ENCODE measurements around the gene TUBGCP6.

The TUBGCP6 gene

DNA sequence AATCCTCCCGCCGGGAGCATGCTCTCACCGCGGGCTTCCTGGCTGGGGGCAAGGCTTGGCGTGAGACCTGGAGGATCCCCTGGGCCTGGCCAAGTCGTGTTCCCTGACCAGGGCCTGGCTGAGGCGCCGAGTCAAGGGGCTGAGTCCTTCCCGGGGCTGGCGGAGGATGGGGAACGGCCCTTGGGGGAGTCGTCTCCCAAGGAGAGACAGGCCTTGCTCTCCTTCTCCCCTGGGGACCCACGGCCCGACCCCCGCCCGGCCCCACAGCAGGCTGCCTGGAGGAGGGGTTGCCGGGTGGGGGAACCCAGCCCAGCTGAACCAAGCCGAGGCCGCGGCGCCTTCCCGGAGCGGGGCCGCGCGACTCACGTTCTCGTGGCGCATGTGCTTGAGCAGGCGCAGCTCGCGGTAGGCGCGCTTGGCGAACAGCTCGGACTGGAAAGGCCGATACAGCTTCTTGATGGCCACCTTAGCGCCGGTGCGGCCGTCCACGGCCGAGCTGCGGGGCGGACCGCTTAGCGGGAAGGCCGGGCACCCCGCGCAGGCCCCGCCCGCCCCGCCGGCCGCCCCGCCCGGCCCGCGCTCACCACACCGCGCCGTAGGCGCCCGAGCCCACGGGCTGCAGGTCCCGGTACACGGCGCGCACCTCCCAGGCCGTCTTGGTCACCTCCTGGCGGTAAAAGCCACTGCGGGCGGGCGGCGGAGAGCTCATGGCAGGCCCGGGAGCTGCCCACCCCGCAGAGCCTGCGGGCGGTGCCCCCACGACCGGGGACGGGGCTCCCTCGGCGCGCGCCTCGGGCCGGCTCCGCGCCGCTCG lies 16.2 kb upstream of the TUBGCP6 start:
- no peaks in the 10 kb centered on the region for H3K36me3 ChIP-seq (ENCODE audit: control insufficient read depth in 1 of 2, insufficient read depth in 2 of 2, low read length in 2 of 2)
- H3K4me1 ChIP-seq (ENCODE audit: control insufficient read depth in 1 of 2, insufficient read depth in 2 of 2, low read length in 2 of 2) = peaks cover 0 to 21% of the 10 kb centered on the region in 2 donors
- H3K9me3 ChIP-seq (ENCODE audit: control insufficient read depth in 1 of 2, low read length in 2 of 2) = no peaks in the 10 kb centered on the region
- peaks cover 12% of the 10 kb centered on the region for H3K27me3 ChIP-seq (ENCODE audit: low read depth, low read length)
- H3K27ac ChIP-seq (ENCODE audit: low read length) = no peak overlapping the region
- H3K4me3 ChIP-seq (ENCODE audit: low read depth in 1 of 2, low read length in 2 of 2) = peak overlapping the region in 1 of 2 donors; percentile 57

DNA sequence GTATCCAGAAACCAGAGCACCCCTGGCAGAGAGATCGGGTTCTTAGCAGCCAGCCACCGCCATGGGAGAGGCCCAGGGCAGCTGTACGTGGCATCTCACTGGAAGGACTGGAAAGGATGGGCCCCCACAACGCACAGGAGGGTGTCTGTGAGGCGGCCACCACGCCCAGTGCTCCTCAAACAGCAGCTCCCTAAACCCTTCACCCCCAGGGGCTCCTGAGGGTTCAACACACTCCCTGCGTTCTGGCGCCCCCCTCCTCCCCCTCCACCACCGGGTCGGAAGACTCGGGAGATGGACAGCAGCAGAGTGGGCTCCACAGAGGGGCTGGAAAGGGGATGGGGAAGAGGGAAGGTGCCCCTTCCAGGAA lies 15.6 kb upstream of the TUBGCP6 start:
- peaks cover 12% of the 10 kb centered on the region for H3K27me3 ChIP-seq (ENCODE audit: low read depth, low read length)
- peak overlapping the region in 1 of 2 donors; percentile 57 for H3K4me3 ChIP-seq (ENCODE audit: low read depth in 1 of 2, low read length in 2 of 2)
- peaks cover 0 to 21% of the 10 kb centered on the region in 2 donors for H3K4me1 ChIP-seq (ENCODE audit: control insufficient read depth in 1 of 2, insufficient read depth in 2 of 2, low read length in 2 of 2)
- no peaks in the 10 kb centered on the region for H3K9me3 ChIP-seq (ENCODE audit: control insufficient read depth in 1 of 2, low read length in 2 of 2)
- no peaks in the 10 kb centered on the region for H3K36me3 ChIP-seq (ENCODE audit: control insufficient read depth in 1 of 2, insufficient read depth in 2 of 2, low read length in 2 of 2)
- no peak overlapping the region for H3K27ac ChIP-seq (ENCODE audit: low read length)

GRCh38 chr22:50259302-50259701 lies 14.5 kb upstream of the TUBGCP6 start:
- H3K4me1 ChIP-seq (ENCODE audit: control insufficient read depth in 1 of 2, insufficient read depth in 2 of 2, low read length in 2 of 2) = peaks cover 0 to 21% of the 10 kb centered on the region in 2 donors
- H3K27me3 ChIP-seq (ENCODE audit: low read depth, low read length) = peaks cover 12% of the 10 kb centered on the region

GRCh38 chr22:50258361-50259292 lies 13.8 kb upstream of the TUBGCP6 start:
- Histone ChIP-seq H3K27ac (ENCODE audit: low read length) (no peak overlapping the region), H3K36me3 (ENCODE audit: control insufficient read depth in 1 of 2, insufficient read depth in 2 of 2, low read length in 2 of 2) (no peaks in the 10 kb centered on the region), H3K9me3 (ENCODE audit: control insufficient read depth in 1 of 2, low read length in 2 of 2) (no peaks in the 10 kb centered on the region), H3K4me1 (ENCODE audit: control insufficient read depth in 1 of 2, insufficient read depth in 2 of 2, low read length in 2 of 2) (peaks cover 0 to 21% of the 10 kb centered on the region in 2 donors), H3K4me3 (ENCODE audit: low read depth in 1 of 2, low read length in 2 of 2) (no peak overlapping the region), H3K27me3 (ENCODE audit: low read depth, low read length) (peaks cover 12% of the 10 kb centered on the region)

More at GRCh38 chr22:50259302-50259701, 14.5 kb upstream of the TUBGCP6 start:
- no peak overlapping the region for H3K27ac ChIP-seq (ENCODE audit: low read length)
- H3K9me3 ChIP-seq (ENCODE audit: control insufficient read depth in 1 of 2, low read length in 2 of 2) = no peaks in the 10 kb centered on the region
- no peaks in the 10 kb centered on the region for H3K36me3 ChIP-seq (ENCODE audit: control insufficient read depth in 1 of 2, insufficient read depth in 2 of 2, low read length in 2 of 2)
- no peak overlapping the region for H3K4me3 ChIP-seq (ENCODE audit: low read depth in 1 of 2, low read length in 2 of 2)

DNA sequence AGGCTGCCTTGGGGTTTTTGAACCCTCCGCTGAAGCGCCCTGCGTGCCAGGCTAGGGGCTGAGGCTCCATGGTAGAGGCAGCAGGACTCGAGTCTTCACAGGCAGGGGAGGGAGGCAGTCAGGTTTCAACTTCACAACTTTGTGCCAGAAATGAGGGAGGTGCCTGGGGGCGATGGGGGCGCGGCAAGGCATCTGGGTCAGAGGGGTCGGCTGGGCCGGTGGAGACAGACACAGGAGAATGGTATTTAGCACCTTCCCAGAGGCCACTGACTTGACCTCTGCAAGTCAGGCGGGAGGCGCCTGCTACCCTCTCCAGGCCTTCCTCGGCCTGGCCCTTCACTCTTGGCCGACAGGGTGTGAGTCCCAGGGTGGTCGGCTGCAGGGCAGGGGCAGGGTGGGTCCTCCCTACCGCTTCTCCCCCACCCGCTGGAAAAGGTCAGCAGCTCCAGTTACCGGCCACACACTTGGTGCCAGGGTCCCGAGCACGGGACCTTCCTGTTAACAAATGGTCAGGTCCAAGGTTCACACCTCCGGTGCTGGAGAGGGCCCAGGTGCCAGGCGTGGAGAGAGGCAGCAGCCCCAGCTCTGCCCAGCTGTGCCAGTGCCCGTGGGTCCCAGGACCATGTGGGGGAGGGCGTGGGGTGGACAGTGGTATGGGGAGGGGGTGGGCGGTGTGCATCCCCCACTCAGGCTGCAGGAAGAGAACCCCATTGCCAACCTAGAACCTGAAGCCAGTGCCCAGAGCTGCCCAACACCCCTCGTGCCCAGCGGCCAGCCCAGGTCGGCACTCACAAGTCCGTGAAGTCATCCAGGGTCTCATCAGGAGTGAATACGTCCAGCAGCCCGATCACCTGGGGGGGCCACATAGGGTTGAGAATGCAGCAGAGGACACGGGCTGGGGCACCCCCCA lies 12.9 kb upstream of the TUBGCP6 start:
- H3K36me3 ChIP-seq (ENCODE audit: control insufficient read depth in 1 of 2, insufficient read depth in 2 of 2, low read length in 2 of 2) = no peaks in the 10 kb centered on the region
- H3K27me3 ChIP-seq (ENCODE audit: low read depth, low read length) = peaks cover 7% of the 10 kb centered on the region
- no peak overlapping the region for H3K4me3 ChIP-seq (ENCODE audit: low read depth in 1 of 2, low read length in 2 of 2)
- no peak overlapping the region for H3K27ac ChIP-seq (ENCODE audit: low read length)
- no peaks in the 10 kb centered on the region for H3K9me3 ChIP-seq (ENCODE audit: control insufficient read depth in 1 of 2, low read length in 2 of 2)
- H3K4me1 ChIP-seq (ENCODE audit: control insufficient read depth in 1 of 2, insufficient read depth in 2 of 2, low read length in 2 of 2) = peaks cover 0 to 20% of the 10 kb centered on the region in 2 donors

DNA sequence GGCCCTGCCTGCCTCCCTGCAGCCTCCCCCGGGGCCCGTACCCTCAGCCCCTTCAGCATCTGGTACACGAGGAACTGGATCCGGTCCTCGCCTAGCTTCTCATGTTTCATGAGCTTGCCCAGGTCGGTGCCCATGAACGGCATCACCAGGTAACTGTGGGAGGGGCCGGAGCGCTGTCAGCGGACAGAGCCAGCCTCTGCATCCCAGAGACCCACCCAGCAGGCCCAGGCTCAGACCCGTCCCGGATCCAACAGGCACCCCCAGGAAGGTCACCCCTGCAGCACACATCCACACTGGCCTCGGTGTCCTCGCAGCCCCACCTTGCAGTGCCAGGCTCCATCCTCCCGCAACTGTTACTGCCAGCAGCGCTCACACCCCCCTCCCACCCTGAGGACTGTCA lies 12.2 kb upstream of the TUBGCP6 start:
- Histone ChIP-seq H3K9me3 (ENCODE audit: control insufficient read depth in 1 of 2, low read length in 2 of 2) (no peaks in the 10 kb centered on the region), H3K36me3 (ENCODE audit: control insufficient read depth in 1 of 2, insufficient read depth in 2 of 2, low read length in 2 of 2) (no peaks in the 10 kb centered on the region), H3K27ac (ENCODE audit: low read length) (no peak overlapping the region), H3K27me3 (ENCODE audit: low read depth, low read length) (peaks cover under 1% of the 10 kb centered on the region), H3K4me3 (ENCODE audit: low read depth in 1 of 2, low read length in 2 of 2) (no peak overlapping the region), H3K4me1 (ENCODE audit: control insufficient read depth in 1 of 2, insufficient read depth in 2 of 2, low read length in 2 of 2) (peaks cover 0 to 14% of the 10 kb centered on the region in 2 donors)

DNA sequence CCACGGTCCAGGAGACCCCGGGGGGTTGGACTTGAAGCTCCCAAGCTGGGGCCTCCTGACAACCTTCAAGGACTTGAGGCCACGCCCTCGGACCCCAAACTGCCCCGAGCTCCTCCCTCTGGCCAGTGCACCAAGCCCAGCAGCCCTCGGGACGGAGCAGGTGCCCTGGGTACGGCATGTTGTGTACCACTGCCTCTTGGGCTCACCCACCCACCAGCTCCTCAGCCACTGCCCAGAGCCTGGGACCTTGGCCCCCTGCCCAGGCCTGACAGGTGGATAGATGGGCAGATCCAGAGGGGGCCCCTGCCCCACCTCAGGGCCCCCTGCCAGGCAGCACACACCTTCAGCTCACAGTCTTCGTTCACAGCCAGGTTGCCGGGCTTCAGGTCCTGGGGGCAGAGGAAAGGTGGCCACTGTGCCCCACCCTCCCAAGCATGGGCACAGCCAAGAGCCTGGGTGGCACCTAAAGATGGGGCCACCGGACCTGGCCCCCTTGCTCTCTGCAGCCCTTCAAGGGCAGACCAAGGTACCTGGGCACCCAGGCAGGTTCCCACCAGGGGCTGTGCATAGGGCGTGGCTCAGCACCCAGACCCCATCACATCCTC lies 11.5 kb upstream of the TUBGCP6 start:
- H3K27ac ChIP-seq (ENCODE audit: low read length) = no peak overlapping the region
- no peaks in the 10 kb centered on the region for H3K36me3 ChIP-seq (ENCODE audit: control insufficient read depth in 1 of 2, insufficient read depth in 2 of 2, low read length in 2 of 2)
- no peaks in the 10 kb centered on the region for H3K27me3 ChIP-seq (ENCODE audit: low read depth, low read length)
- no peak overlapping the region for H3K4me3 ChIP-seq (ENCODE audit: low read depth in 1 of 2, low read length in 2 of 2)
- peaks cover 0 to 15% of the 10 kb centered on the region in 2 donors for H3K4me1 ChIP-seq (ENCODE audit: control insufficient read depth in 1 of 2, insufficient read depth in 2 of 2, low read length in 2 of 2)
- H3K9me3 ChIP-seq (ENCODE audit: control insufficient read depth in 1 of 2, low read length in 2 of 2) = no peaks in the 10 kb centered on the region

DNA sequence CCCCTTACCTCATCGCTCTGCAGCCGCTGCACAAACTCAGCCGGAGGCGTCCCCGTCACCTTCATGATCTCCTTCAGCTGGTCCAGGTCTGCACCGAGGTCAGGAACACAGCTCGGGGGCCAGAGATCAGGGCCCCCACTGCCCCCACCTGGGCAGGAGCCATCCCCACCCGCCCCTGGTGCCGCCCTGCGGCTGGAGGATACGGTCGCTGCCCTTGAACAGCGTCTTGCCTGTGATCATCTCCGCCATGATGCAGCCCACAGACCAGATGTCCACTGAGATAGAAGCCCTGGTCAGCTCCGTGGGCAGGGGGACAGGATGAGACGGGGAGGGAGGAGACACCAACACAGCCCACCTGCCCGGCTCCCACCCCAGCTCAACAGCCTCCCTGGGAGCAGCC lies 10.8 kb upstream of the TUBGCP6 start:
- H3K9me3 ChIP-seq (ENCODE audit: control insufficient read depth in 1 of 2, low read length in 2 of 2) = no peaks in the 10 kb centered on the region
- no peak overlapping the region for H3K27ac ChIP-seq (ENCODE audit: low read length)
- no peaks in the 10 kb centered on the region for H3K27me3 ChIP-seq (ENCODE audit: low read depth, low read length)
- peaks cover 0 to 12% of the 10 kb centered on the region in 2 donors for H3K4me1 ChIP-seq (ENCODE audit: control insufficient read depth in 1 of 2, insufficient read depth in 2 of 2, low read length in 2 of 2)
- H3K4me3 ChIP-seq (ENCODE audit: low read depth in 1 of 2, low read length in 2 of 2) = no peak overlapping the region
- H3K36me3 ChIP-seq (ENCODE audit: control insufficient read depth in 1 of 2, insufficient read depth in 2 of 2, low read length in 2 of 2) = no peaks in the 10 kb centered on the region

GRCh38 chr22:50255099-50255498 lies 10.3 kb upstream of the TUBGCP6 start:
- Histone ChIP-seq H3K36me3 (ENCODE audit: control insufficient read depth in 1 of 2, insufficient read depth in 2 of 2, low read length in 2 of 2) (no peaks in the 10 kb centered on the region), H3K27me3 (ENCODE audit: low read depth, low read length) (no peaks in the 10 kb centered on the region), H3K4me3 (ENCODE audit: low read depth in 1 of 2, low read length in 2 of 2) (no peak overlapping the region), H3K4me1 (ENCODE audit: control insufficient read depth in 1 of 2, insufficient read depth in 2 of 2, low read length in 2 of 2) (peaks cover 0 to 12% of the 10 kb centered on the region in 2 donors), H3K9me3 (ENCODE audit: control insufficient read depth in 1 of 2, low read length in 2 of 2) (no peaks in the 10 kb centered on the region), H3K27ac (ENCODE audit: low read length) (no peak overlapping the region)

DNA sequence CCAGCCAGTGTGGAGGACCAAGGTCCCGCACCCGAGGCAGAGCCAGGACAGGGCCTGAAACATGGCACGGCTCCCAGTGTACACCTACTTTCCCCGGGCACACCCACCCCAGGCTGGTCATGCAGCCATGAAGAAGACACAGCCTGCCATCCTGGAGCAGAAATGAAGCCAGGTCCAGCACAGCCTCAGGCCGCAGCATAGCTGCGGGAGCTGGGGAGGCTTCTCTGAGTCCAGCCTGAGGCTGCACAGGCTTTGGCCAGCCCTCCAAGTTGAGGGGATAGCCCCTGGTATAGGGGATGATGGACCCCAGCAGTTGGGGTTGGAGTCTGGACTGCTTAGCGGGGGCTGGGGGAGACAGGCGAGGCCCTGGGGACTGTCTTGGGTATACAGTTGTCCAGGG lies 9.1 kb upstream of the TUBGCP6 start:
- Histone ChIP-seq H3K27me3 (ENCODE audit: low read depth, low read length) (no peaks in the 10 kb centered on the region), H3K4me3 (ENCODE audit: low read depth in 1 of 2, low read length in 2 of 2) (no peak overlapping the region), H3K27ac (ENCODE audit: low read length) (no peak overlapping the region), H3K36me3 (ENCODE audit: control insufficient read depth in 1 of 2, insufficient read depth in 2 of 2, low read length in 2 of 2) (no peaks in the 10 kb centered on the region), H3K9me3 (ENCODE audit: control insufficient read depth in 1 of 2, low read length in 2 of 2) (no peaks in the 10 kb centered on the region), H3K4me1 (ENCODE audit: control insufficient read depth in 1 of 2, insufficient read depth in 2 of 2, low read length in 2 of 2) (peaks cover 0 to 20% of the 10 kb centered on the region in 2 donors)

Data from muscle layer of duodenum (tissue), 2 donors.